KMS-11 (cell line): Measurements from ENCODE around the gene TRAPPC5.

Experiments used
- H2AFZ ChIP-seq: fragments of 200-600 bp; sonication (generic); 2 replicates; pipeline ENCODE4 v1.6.1; 2016; ENCODE audit warnings: antibody characterized with exemption, mixed run types, low read depth
- H3K27ac ChIP-seq: fragments of 200-600 bp; sonication (generic); 2 replicates; pipeline ENCODE4 v1.6.1; 2016; ENCODE audit warnings: mild to moderate bottlenecking, mixed run types
- H3K27me3 ChIP-seq: fragments of 200-600 bp; sonication (generic); 2 replicates; pipeline ENCODE4 v1.6.1; 2017; ENCODE audit warnings: mild to moderate bottlenecking, low read depth, mixed run types, moderate library complexity; ENCODE audit not compliant: insufficient read depth
- H3K36me3 ChIP-seq: fragments of 200-600 bp; sonication (generic); 2 replicates; pipeline ENCODE4 v1.6.1; 2017; ENCODE audit warnings: mild to moderate bottlenecking, mixed run types; ENCODE audit not compliant: insufficient read depth
- H3K4me1 ChIP-seq: fragments of 200-600 bp; sonication (generic); 2 replicates; pipeline ENCODE4 v1.6.1; 2016; ENCODE audit warnings: mild to moderate bottlenecking, low read depth, mixed run types; ENCODE audit not compliant: poor library complexity, severe bottlenecking
- H3K4me2 ChIP-seq: fragments of 200-600 bp; sonication (generic); 2 replicates; pipeline ENCODE4 v1.7.0; 2016; ENCODE audit warnings: mild to moderate bottlenecking, mixed run types
- H3K4me3 ChIP-seq: fragments of 200-600 bp; sonication (generic); IDR thresholded peaks from 2 replicates; pipeline ENCODE4 v1.6.1; 2017; ENCODE audit warnings: low read depth, low read length, mixed read lengths; ENCODE audit not compliant: insufficient read depth
- H3K79me2 ChIP-seq: fragments of 200-600 bp; sonication (generic); 2 replicates; pipeline ENCODE4 v1.6.1; 2016; ENCODE audit warnings: low read depth, mixed run types; ENCODE audit not compliant: insufficient read depth
- H3K9ac ChIP-seq: fragments of 200-600 bp; sonication (generic); 2 replicates; pipeline ENCODE4 v1.6.1; 2016; ENCODE audit warnings: mild to moderate bottlenecking, mixed run types
- H4K20me1 ChIP-seq: fragments of 200-600 bp; sonication (generic); 2 replicates; pipeline ENCODE4 v1.6.1; 2016; ENCODE audit warnings: mild to moderate bottlenecking, mixed run types; ENCODE audit not compliant: insufficient read depth
- CTCF ChIP-seq: fragments of 200-600 bp; sonication (generic); conservative IDR thresholded peaks from 2 replicates; pipeline ENCODE4 v1.6.1; 2017; ENCODE audit warnings: low read depth, mild to moderate bottlenecking, antibody characterized with exemption, low read length, moderate library complexity, mixed read lengths

Gene TRAPPC5

GRCh38 chr19:7663706-7664105, 16.9 kb upstream of the TRAPPC5 start:
- Histone ChIP-seq H3K4me3 (no peak overlapping the region), H3K27me3 (peaks cover 58% of the 10 kb centered on the region; the same call in 1 of the 2 replicates), H3K27ac (no peak overlapping the region), H3K4me2 (no peak overlapping the region), H2AFZ (no peak overlapping the region), H3K4me1 (no peaks in the 10 kb centered on the region), H3K36me3 (no peaks in the 10 kb centered on the region), H3K79me2 (no peaks in the 10 kb centered on the region), H4K20me1 (no peaks in the 10 kb centered on the region), H3K9ac (no peak overlapping the region)
- TF ChIP-seq CTCF = no peak

DNA sequence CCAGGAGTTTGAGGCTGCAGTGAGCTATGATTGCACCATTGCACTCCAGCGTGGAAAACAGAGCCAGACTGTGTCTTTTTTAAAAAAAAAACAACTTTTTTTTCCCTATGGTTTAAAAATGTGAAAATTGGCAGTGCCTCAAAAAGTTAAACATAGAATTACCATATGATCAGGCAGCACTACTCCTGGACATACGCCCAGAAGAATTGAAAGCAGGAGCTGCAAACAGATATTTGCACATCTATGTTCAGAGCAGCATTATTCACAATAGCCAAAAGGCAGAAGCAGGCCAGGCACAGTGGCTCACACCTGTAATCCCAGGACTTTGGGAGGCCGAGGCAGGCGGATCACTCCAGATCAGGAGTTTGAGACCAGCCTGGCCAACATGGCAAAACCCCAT, 15.6 kb upstream of the TRAPPC5 start:
- Histone ChIP-seq H3K36me3 (no peaks in the 10 kb centered on the region), H4K20me1 (no peaks in the 10 kb centered on the region), H3K4me3 (no peak overlapping the region), H3K79me2 (no peaks in the 10 kb centered on the region), H2AFZ (no peak overlapping the region), H3K27me3 (peaks cover 57% of the 10 kb centered on the region; the same call in 1 of the 2 replicates), H3K9ac (no peak overlapping the region), H3K4me2 (no peak overlapping the region), H3K27ac (no peak overlapping the region), H3K4me1 (no peaks in the 10 kb centered on the region)
- no peak for TF ChIP-seq CTCF

DNA sequence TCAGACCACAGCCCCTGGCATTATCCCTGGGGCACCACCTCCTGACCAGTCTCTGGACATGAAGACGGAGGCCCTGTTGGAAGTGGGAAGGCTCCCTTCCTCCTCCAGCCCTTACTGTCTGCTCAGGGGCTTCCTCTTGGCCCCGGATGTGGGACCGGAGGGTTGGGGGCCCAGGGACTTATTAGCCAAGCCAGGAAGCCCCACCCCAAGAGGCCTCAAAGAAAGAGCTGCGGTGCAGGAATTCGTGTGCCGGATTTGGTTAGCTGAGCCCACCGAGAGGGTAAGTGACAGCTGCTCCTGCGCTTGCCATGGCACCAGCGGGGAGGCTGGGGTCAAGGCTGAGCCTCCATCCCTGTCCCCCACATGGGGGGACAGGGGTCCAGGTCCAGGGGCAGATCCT, 11.8 kb upstream of the TRAPPC5 start, which contains the start of gene RETN:
Gene RETN (plus strand): TSS at position 208 of the 400 bp plus-strand sequence. CDS start 278 bp downstream, outside the sequence.
- no peaks in the 10 kb centered on the region for H3K36me3 ChIP-seq
- no peaks in the 10 kb centered on the region for H3K79me2 ChIP-seq
- no peak within 1 kb of the TSS for H3K9ac ChIP-seq
- H3K27ac ChIP-seq = no peak within 1 kb of the TSS
- H2AFZ ChIP-seq = no peak within 1 kb of the TSS
- peaks cover 50% of the 10 kb centered on the region; the same call in 1 of the 2 replicates for H3K27me3 ChIP-seq
- H3K4me1 ChIP-seq = no peaks in the 10 kb centered on the region
- H3K4me3 ChIP-seq = no peak within 1 kb of the TSS
- no peak within 1 kb of the TSS for H3K4me2 ChIP-seq
- no peak for TF ChIP-seq CTCF
- H4K20me1 ChIP-seq = no peaks in the 10 kb centered on the region

- Histone ChIP-seq H3K9ac (no peak overlapping the region), H3K4me1 (no peaks in the 10 kb centered on the region), H3K36me3 (no peaks in the 10 kb centered on the region), H3K4me3 (no peak overlapping the region), H3K27me3 (peaks cover 57% of the 10 kb centered on the region; the same call in 1 of the 2 replicates), H4K20me1 (no peaks in the 10 kb centered on the region), H3K4me2 (no peak overlapping the region), H3K79me2 (no peaks in the 10 kb centered on the region), H2AFZ (no peak overlapping the region), H3K27ac (no peak overlapping the region)
- TF ChIP-seq CTCF = no peak
Measured at GRCh38 chr19:7669641-7670040, 11.0 kb upstream of the TRAPPC5 start.
